VCaP (cell line): ENCODE data around the gene TGFBR3.

Source experiments
- H3K27ac ChIP-seq: fragments of 450-650 bp; 2 replicates; pipeline ENCODE4 v1.5.1; 2017
- CTCF ChIP-seq: fragments of 450-650 bp; conservative IDR thresholded peaks from 2 replicates; pipeline ENCODE4 v1.5.1; 2017; ENCODE audit warnings: mild to moderate bottlenecking, moderate library complexity

TGFBR3 gene

GRCh38 chr1:91872000-91872399, 14.0 kb downstream of the TGFBR3 start:
- TF ChIP-seq CTCF = no peak
- H3K27ac ChIP-seq = no peak overlapping the region

- no peak overlapping the region for H3K27ac ChIP-seq
These were observed 15.6 kb downstream of the TGFBR3 start for GRCh38 chr1:91870322-91870721.

DNA sequence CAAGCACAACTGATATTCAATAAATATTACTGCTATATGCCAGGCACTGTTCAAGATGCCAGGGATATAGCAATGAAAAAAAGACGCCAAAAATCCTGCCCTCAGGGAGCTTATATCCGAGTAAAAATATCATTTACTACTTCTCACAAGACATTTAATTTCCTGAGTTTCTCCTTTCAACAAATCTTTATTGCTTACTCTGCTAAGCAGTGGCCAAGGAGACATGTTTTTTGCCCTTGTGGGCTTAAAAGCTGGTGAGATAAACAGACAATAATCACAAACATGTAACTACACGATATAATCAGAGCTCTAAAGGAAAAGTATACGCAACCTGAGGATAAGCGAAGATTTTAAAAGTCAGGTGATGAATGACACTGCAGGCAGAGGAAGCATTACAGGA, 19.5 kb downstream of the TGFBR3 start:
- H3K27ac ChIP-seq = no peak overlapping the region
- no peak for TF ChIP-seq CTCF

More at GRCh38 chr1:91870322-91870721, 15.6 kb downstream of the TGFBR3 start:
- no peak for TF ChIP-seq CTCF

- no peak for TF ChIP-seq CTCF
These were observed 21.8 kb downstream of the TGFBR3 start for GRCh38 chr1:91864017-91864700.

GRCh38 chr1:91863498-91863897, 22.5 kb downstream of the TGFBR3 start:
- TF ChIP-seq CTCF = no peak
- no peak overlapping the region for H3K27ac ChIP-seq

More at GRCh38 chr1:91864017-91864700, 21.8 kb downstream of the TGFBR3 start:
- H3K27ac ChIP-seq = peak overlapping the region; percentile 13; the same call in 1 of the 2 replicates

DNA sequence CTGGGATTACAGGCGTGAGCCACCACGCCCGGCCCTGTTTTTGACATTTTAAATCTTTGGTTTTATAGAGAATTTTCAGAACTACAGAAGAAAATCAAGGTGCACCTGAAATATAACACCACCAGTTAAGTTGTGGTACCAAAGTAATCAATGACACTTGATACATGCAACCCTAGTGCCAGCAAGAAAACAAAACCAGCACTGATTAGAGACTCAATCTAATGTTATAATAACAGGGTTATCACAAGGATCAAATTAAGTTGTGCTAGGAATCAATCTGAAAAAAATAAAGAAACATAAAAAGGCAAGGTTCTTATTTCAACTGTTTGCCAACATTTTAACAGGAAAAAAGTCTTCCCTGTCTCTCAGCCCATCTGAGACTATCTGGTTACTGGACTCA, 23.8 kb downstream of the TGFBR3 start:
- H3K27ac ChIP-seq = no peak overlapping the region
- TF ChIP-seq CTCF = no peak

GRCh38 chr1:91857557-91858239, 28.3 kb downstream of the TGFBR3 start:
- no peak for TF ChIP-seq CTCF

More at GRCh38 chr1:91857557-91858239, 28.3 kb downstream of the TGFBR3 start:
- H3K27ac ChIP-seq = no peak overlapping the region
